ENCODE results near the gene EIF6. TPM values are rescaled to one million over a fixed set of nuclear protein-coding genes. Genes with fewer than 3 reads are reported as not detected.

EIF6 gene
- total RNA-seq, 2 experiments from 2014 or later: 106 to 113 TPM

GRCh38 chr20:35240811-35241293 lies 43.7 kb downstream of the EIF6 start:
- Histone ChIP-seq H3K4me1 (ENCODE audit: insufficient read depth, low read length, poor library complexity, severe bottlenecking) (no peaks in the 10 kb centered on the region), H3K27ac (ENCODE audit: low read depth, low read length, poor library complexity, severe bottlenecking) (no peak overlapping the region), H2AFZ (ENCODE audit: low read length) (no peak overlapping the region), H3K4me3 (ENCODE audit: low read depth, low read length, poor library complexity, severe bottlenecking) (no peak overlapping the region), H3K9me2 (ENCODE audit: insufficient read depth, low read length) (no peaks in the 10 kb centered on the region), H3K9me3 (ENCODE audit: low read length) (no peaks in the 10 kb centered on the region), H3K4me2 (ENCODE audit: low read length) (no peak overlapping the region), H3K79me2 (ENCODE audit: insufficient read depth, low read depth, low read length) (no peaks in the 10 kb centered on the region), H4K20me1 (ENCODE audit: insufficient read depth, low read length) (no peaks in the 10 kb centered on the region), H3K36me3 (ENCODE audit: insufficient read depth, low read length) (no peaks in the 10 kb centered on the region)
- intact Hi-C loops (cut with micrococcal nuclease; ENCODE audit: unreplicated experiment): no loop called here
- ChIA-PET CTCF (ENCODE audit: unreplicated experiment) (no interaction called here), POLR2A (no interaction called here)
- TF ChIP-seq EZH2phosphoT487 (IDR thresholded peaks at IDR 0.05; ENCODE audit: borderline replicate concordance, low read depth, low read length) (no peak), CTCF (conservative IDR thresholded peaks at IDR 0.05; ENCODE audit: low read length) (no peak)
- DNase-seq (ENCODE audit: low spot score): no peak
- no TSS peak for BruUV-seq (replicated peaks)

GRCh38 chr20:35240083-35240810 lies 44.3 kb downstream of the EIF6 start:
- Histone ChIP-seq H3K9me2 (ENCODE audit: insufficient read depth, low read length) (no peaks in the 10 kb centered on the region), H4K20me1 (ENCODE audit: insufficient read depth, low read length) (no peaks in the 10 kb centered on the region), H3K4me3 (ENCODE audit: low read depth, low read length, poor library complexity, severe bottlenecking) (no peak overlapping the region), H3K4me2 (ENCODE audit: low read length) (no peak overlapping the region), H3K4me1 (ENCODE audit: insufficient read depth, low read length, poor library complexity, severe bottlenecking) (no peaks in the 10 kb centered on the region), H2AFZ (ENCODE audit: low read length) (no peak overlapping the region), H3K36me3 (ENCODE audit: insufficient read depth, low read length) (no peaks in the 10 kb centered on the region), H3K79me2 (ENCODE audit: insufficient read depth, low read depth, low read length) (no peaks in the 10 kb centered on the region), H3K27ac (ENCODE audit: low read depth, low read length, poor library complexity, severe bottlenecking) (no peak overlapping the region), H3K9me3 (ENCODE audit: low read length) (no peaks in the 10 kb centered on the region)
- TF ChIP-seq CTCF (conservative IDR thresholded peaks at IDR 0.05; ENCODE audit: low read length) (no peak), EZH2phosphoT487 (IDR thresholded peaks at IDR 0.05; ENCODE audit: borderline replicate concordance, low read depth, low read length) (no peak)
- intact Hi-C loops (cut with micrococcal nuclease; ENCODE audit: unreplicated experiment): no loop called here
- BruUV-seq (replicated peaks): no TSS peak
- POLR2A ChIA-PET: no interaction called here
- no peak for DNase-seq (ENCODE audit: low spot score)
- CTCF ChIA-PET (ENCODE audit: unreplicated experiment): no interaction called here

- TF ChIP-seq CTCF (conservative IDR thresholded peaks at IDR 0.05; ENCODE audit: low read length) (no peak), EZH2phosphoT487 (IDR thresholded peaks at IDR 0.05; ENCODE audit: borderline replicate concordance, low read depth, low read length) (no peak)
- Histone ChIP-seq H3K4me1 (ENCODE audit: insufficient read depth, low read length, poor library complexity, severe bottlenecking) (no peaks in the 10 kb centered on the region), H3K4me2 (ENCODE audit: low read length) (no peak overlapping the region), H4K20me1 (ENCODE audit: insufficient read depth, low read length) (no peaks in the 10 kb centered on the region), H3K36me3 (ENCODE audit: insufficient read depth, low read length) (no peaks in the 10 kb centered on the region), H3K79me2 (ENCODE audit: insufficient read depth, low read depth, low read length) (no peaks in the 10 kb centered on the region), H3K27ac (ENCODE audit: low read depth, low read length, poor library complexity, severe bottlenecking) (no peak overlapping the region), H2AFZ (ENCODE audit: low read length) (no peak overlapping the region), H3K9me2 (ENCODE audit: insufficient read depth, low read length) (no peaks in the 10 kb centered on the region), H3K9me3 (ENCODE audit: low read length) (no peaks in the 10 kb centered on the region), H3K4me3 (ENCODE audit: low read depth, low read length, poor library complexity, severe bottlenecking) (no peak overlapping the region)
- DNase-seq (ENCODE audit: low spot score): no peak
- POLR2A ChIA-PET: interaction anchor here (0.7 kb wide), 2 partner anchors 10 to 34 kb away, joined by 3 to 4 read pairs; no protein-coding TSS in a partner anchor
- intact Hi-C loops (cut with micrococcal nuclease; ENCODE audit: unreplicated experiment): no loop called here
- no TSS peak for BruUV-seq (replicated peaks)
- CTCF ChIA-PET (ENCODE audit: unreplicated experiment): no interaction called here
These were observed 45.8 kb downstream of the EIF6 start for GRCh38 chr20:35238735-35239134.
